ENCODE results near the gene KCNB1.

DNA sequence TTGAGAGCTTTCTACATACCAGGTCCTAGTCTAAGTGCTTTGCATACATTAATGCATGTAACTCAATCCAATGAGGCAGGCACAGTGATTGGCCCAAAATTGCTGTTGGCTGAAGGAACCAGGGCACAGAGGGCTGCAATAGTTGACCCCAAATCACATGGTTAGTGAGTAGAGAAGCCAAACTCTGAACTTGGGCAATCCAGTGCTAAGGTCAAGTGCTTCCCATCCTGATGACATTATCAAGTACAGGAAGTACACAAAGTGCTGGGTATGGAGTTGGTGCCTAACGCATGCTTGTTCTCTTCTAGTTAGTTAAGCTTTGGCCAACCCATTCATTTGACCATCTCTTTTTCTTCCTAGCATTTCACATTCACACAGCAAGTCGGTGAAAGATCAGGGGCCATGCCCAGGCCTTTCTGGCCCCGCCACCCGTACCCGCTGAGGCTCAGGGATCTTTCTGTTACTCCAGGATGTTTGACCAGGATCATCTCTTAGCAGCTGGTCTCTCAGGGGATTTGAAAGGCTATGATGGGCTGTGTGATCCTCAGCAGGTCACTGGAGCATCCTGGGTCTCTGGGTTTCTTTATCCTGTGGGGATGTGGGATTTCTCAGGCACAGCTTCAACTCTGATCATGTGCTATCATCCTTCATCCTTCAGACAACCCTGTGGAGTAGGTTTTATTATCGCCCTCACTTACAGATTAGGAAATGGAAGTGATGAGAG lies 7.0 kb downstream of the KCNB1 start:
- TF ChIP-seq, protein P1, sequence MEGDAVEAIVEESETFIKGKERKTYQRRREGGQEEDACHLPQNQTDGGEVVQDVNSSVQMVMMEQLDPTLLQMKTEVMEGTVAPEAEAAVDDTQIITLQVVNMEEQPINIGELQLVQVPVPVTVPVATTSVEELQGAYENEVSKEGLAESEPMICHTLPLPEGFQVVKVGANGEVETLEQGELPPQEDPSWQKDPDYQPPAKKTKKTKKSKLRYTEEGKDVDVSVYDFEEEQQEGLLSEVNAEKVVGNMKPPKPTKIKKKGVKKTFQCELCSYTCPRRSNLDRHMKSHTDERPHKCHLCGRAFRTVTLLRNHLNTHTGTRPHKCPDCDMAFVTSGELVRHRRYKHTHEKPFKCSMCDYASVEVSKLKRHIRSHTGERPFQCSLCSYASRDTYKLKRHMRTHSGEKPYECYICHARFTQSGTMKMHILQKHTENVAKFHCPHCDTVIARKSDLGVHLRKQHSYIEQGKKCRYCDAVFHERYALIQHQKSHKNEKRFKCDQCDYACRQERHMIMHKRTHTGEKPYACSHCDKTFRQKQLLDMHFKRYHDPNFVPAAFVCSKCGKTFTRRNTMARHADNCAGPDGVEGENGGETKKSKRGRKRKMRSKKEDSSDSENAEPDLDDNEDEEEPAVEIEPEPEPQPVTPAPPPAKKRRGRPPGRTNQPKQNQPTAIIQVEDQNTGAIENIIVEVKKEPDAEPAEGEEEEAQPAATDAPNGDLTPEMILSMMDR (IDR thresholded peaks at IDR 0.05) = no peak
- no peak for TF ChIP-seq POLR2A (IDR thresholded peaks at IDR 0.05)

All from tibial nerve (tissue), 3 donors.